Caki2 (cell line): Measurements from ENCODE around the gene KLHDC3. TPM values are rescaled to one million over a fixed set of nuclear protein-coding genes. Genes with fewer than 3 reads are reported as not detected.
A peak's percentile ranks its signal among the peaks of the same experiment; 100 is the strongest.

Experiments
- DNase-seq: peaks from one replicate; pipeline ENCODE4 v3.0.0-alpha.2; 2015; ENCODE audit warnings: low read depth
- in situ Hi-C: cut with HindIII; loops from 2 replicates; pipeline ENCODE4 v1.10.0; 2016; ENCODE audit warnings: low sequenced_read_pairs, low pct_unique_long_range_greater_than_20kb, mixed read lengths
- total RNA-seq: library from RNA; depleted of rRNA; stranded (reverse); fragments of >200 nt; shearing (Covaris generic); gene quantifications from 2 replicates; pipeline ENCODE4 v1.2.3, GENCODE V29; 2014; ENCODE audit warnings: low replicate concordance

Gene KLHDC3
- total RNA-seq, 1 experiment from 2014 or later, result 140 TPM

- no peak for DNase-seq
- in situ Hi-C loops, result no loop called here
These were observed 31.4 kb downstream of the KLHDC3 start for GRCh38 chr6:43045371-43045930.

- in situ Hi-C loops, result no loop called here
- no peak for DNase-seq
These were observed 33.9 kb downstream of the KLHDC3 start for GRCh38 chr6:43047998-43048397.

GRCh38 chr6:43050981-43051380 is 36.9 kb downstream of the KLHDC3 start:
- in situ Hi-C loops, result no loop called here
- DNase-seq, result no peak

- in situ Hi-C loops, result no loop called here
- no peak for DNase-seq
These were observed 38.3 kb downstream of the KLHDC3 start for GRCh38 chr6:43052225-43052841.

GRCh38 chr6:43052842-43053544 is 38.9 kb downstream of the KLHDC3 start:
- no peak for DNase-seq

GRCh38 chr6:43053545-43054205 is 39.6 kb downstream of the KLHDC3 start, which contains the start of gene CUL7:
TSS of gene CUL7 (minus strand) at chr6:43053851. CDS start at chr6:43052788, 1,063 bp downstream.
- peak; percentile 95 for DNase-seq
- in situ Hi-C loops, result no loop called here

More at GRCh38 chr6:43052842-43053544, 38.9 kb downstream of the KLHDC3 start:
- in situ Hi-C loops, result no loop called here

GRCh38 chr6:43054206-43054943 is 40.3 kb downstream of the KLHDC3 start:
- in situ Hi-C loops, result no loop called here
- DNase-seq, result no peak

GRCh38 chr6:43055966-43056365 is 41.9 kb downstream of the KLHDC3 start:
- in situ Hi-C loops, result no loop called here
- no peak for DNase-seq

- no peak for DNase-seq
These were observed 44.5 kb downstream of the KLHDC3 start for GRCh38 chr6:43058531-43058930.

GRCh38 chr6:43059168-43060033 is 45.4 kb downstream of the KLHDC3 start, which contains the start of the genes KLC4 and MRPL2:
TSS of gene KLC4 (plus strand) at chr6:43059631. CDS start at chr6:43061336, 1,705 bp downstream.
TSS of gene MRPL2 (minus strand) at chr6:43059434. CDS start at chr6:43059381, 53 bp downstream.
- DNase-seq, result peak; percentile 99
- in situ Hi-C loops, result no loop called here

More at GRCh38 chr6:43058531-43058930, 44.5 kb downstream of the KLHDC3 start:
- in situ Hi-C loops, result no loop called here

GRCh38 chr6:43060034-43060754 is 46.1 kb downstream of the KLHDC3 start:
- DNase-seq, result peak; percentile 59
- in situ Hi-C loops, result no loop called here

- DNase-seq, result no peak
- in situ Hi-C loops, result no loop called here
These were observed 46.9 kb downstream of the KLHDC3 start for GRCh38 chr6:43060755-43061633.

GRCh38 chr6:43061861-43062260 is 47.8 kb downstream of the KLHDC3 start:
- in situ Hi-C loops, result no loop called here
- DNase-seq, result no peak

- in situ Hi-C loops, result no loop called here
- DNase-seq, result no peak
These were observed 48.8 kb downstream of the KLHDC3 start for GRCh38 chr6:43062818-43063217.

- peak; percentile 49 for DNase-seq
- in situ Hi-C loops, result no loop called here
These were observed 56.1 kb downstream of the KLHDC3 start for GRCh38 chr6:43070028-43070632.
